Smooth muscle cell (in vitro differentiated cells): ENCODE data around the gene ARMC12. TPM values are rescaled to one million over a fixed set of nuclear protein-coding genes. Genes with fewer than 3 reads are reported as not detected.
"Not testable (repeated sequence)": the region's sequence is repeated elsewhere in the genome, so short reads cannot be mapped to it uniquely, and the experiment has no call there.

ENCODE experiments used
- DNase-seq: peaks from one replicate; lab custom pipeline; 2025; ENCODE audit not compliant: unreplicated experiment; lab: John Stamatoyannopoulos, UW
- H2AFZ ChIP-seq: fragments of 200-600 bp; sonication (generic); 2 replicates; pipeline ENCODE4 v1.6.0; 2016; ENCODE audit warnings: antibody characterized with exemption, low read depth, mild to moderate bottlenecking
- H3F3A ChIP-seq: fragments of 200-600 bp; sonication (generic); 2 replicates; pipeline ENCODE4 v1.6.0; 2017; ENCODE audit warnings: antibody characterized with exemption, low read depth
- H3K27ac ChIP-seq: fragments of 200-600 bp; sonication (generic); 2 replicates; pipeline ENCODE4 v1.5.1; 2016; ENCODE audit warnings: low read depth, mild to moderate bottlenecking
- H3K27me3 ChIP-seq: fragments of 200-600 bp; sonication (generic); 2 replicates; pipeline ENCODE4 v1.6.1; 2016; ENCODE audit warnings: low read depth, mild to moderate bottlenecking
- H3K36me3 ChIP-seq: fragments of 200-600 bp; sonication (generic); 2 replicates; pipeline ENCODE4 v1.5.1; 2016; ENCODE audit warnings: low read depth
- H3K4me1 ChIP-seq: fragments of 200-600 bp; sonication (generic); 2 replicates; pipeline ENCODE4 v1.5.1; 2016; ENCODE audit warnings: low read depth
- H3K4me2 ChIP-seq: fragments of 200-600 bp; sonication (generic); 2 replicates; pipeline ENCODE4 v1.6.0; 2016; ENCODE audit warnings: mild to moderate bottlenecking
- H3K4me3 ChIP-seq: fragments of 200-600 bp; sonication (generic); 2 replicates; pipeline ENCODE4 v1.5.1; 2016; ENCODE audit warnings: mild to moderate bottlenecking
- H3K79me2 ChIP-seq: fragments of 200-600 bp; sonication (generic); 2 replicates; pipeline ENCODE4 v1.6.0; 2016; ENCODE audit warnings: low read depth, mild to moderate bottlenecking
- H3K9ac ChIP-seq: fragments of 200-600 bp; sonication (generic); 2 replicates; pipeline ENCODE4 v1.6.0; 2016; ENCODE audit warnings: low read depth
- H3K9me3 ChIP-seq: fragments of 200-600 bp; sonication (generic); replicated peaks from 2 replicates; pipeline ENCODE4 v1.5.1; 2016; ENCODE audit warnings: low read depth
- H4K20me1 ChIP-seq: fragments of 200-600 bp; sonication (generic); 2 replicates; pipeline ENCODE4 v1.6.0; 2016; ENCODE audit warnings: low read depth
- WGBS: methylation state at CpG from one replicate; pipeline ENCODE4 v1.1.7; 2016; ENCODE audit warnings: low lambda C conversion rate; 5-methylcytosine and 5-hydroxymethylcytosine counted together
- polyA plus RNA-seq: library from polyadenylated mRNA; unstranded; fragments of >200 nt; fragmentation: Nextera tagmentation; extraction: Ambion mirVana; gene quantifications from 2 replicates; pipeline ENCODE4 v1.2.1, GENCODE V29; 2016
- total RNA-seq: library from RNA; depleted of rRNA; stranded (reverse); fragments of >200 nt; gene quantifications from 2 replicates; pipeline ENCODE4 v1.2.3, GENCODE V29; 2014
- TF ChIP-seq, protein P1 (sequence below): fragments of 200-600 bp; sonication (generic); IDR thresholded peaks from 2 replicates; pipeline ENCODE4 v1.5.1; 2017; ENCODE audit warnings: borderline replicate concordance, mild to moderate bottlenecking, antibody characterized with exemption; ENCODE audit not compliant: insufficient read depth, poor library complexity, severe bottlenecking

ARMC12 gene
- total and polyA plus RNA-seq, 2 experiments from 2014 or later = 3.5 TPM; not detected in 1

GRCh38 chr6:35690484-35690883 is 46.3 kb upstream of the ARMC12 start:
- H3K4me3 ChIP-seq = no peak overlapping the region
- H3K4me2 ChIP-seq = no peak overlapping the region
- H3K9ac ChIP-seq = no peak overlapping the region
- no peaks in the 10 kb centered on the region for H3F3A ChIP-seq
- H3K4me1 ChIP-seq = peaks cover 11% of the 10 kb centered on the region
- no peaks in the 10 kb centered on the region for H4K20me1 ChIP-seq
- H3K27ac ChIP-seq = no peak overlapping the region
- TF ChIP-seq, protein P1, sequence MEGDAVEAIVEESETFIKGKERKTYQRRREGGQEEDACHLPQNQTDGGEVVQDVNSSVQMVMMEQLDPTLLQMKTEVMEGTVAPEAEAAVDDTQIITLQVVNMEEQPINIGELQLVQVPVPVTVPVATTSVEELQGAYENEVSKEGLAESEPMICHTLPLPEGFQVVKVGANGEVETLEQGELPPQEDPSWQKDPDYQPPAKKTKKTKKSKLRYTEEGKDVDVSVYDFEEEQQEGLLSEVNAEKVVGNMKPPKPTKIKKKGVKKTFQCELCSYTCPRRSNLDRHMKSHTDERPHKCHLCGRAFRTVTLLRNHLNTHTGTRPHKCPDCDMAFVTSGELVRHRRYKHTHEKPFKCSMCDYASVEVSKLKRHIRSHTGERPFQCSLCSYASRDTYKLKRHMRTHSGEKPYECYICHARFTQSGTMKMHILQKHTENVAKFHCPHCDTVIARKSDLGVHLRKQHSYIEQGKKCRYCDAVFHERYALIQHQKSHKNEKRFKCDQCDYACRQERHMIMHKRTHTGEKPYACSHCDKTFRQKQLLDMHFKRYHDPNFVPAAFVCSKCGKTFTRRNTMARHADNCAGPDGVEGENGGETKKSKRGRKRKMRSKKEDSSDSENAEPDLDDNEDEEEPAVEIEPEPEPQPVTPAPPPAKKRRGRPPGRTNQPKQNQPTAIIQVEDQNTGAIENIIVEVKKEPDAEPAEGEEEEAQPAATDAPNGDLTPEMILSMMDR = no peak
- peaks cover 11% of the 10 kb centered on the region for H3K27me3 ChIP-seq
- 96% methylated on average over 9 of the region's 9 CpGs for WGBS
- no peaks in the 10 kb centered on the region for H3K79me2 ChIP-seq
- no peak overlapping the region for H2AFZ ChIP-seq
- no peak for DNase-seq
- no peaks in the 10 kb centered on the region for H3K9me3 ChIP-seq
- no peaks in the 10 kb centered on the region for H3K36me3 ChIP-seq

- DNase-seq = no peak
- no peaks in the 10 kb centered on the region for H3K9me3 ChIP-seq
- H3K4me1 ChIP-seq = peaks cover 11% of the 10 kb centered on the region
- no peaks in the 10 kb centered on the region for H4K20me1 ChIP-seq
- no peak overlapping the region for H3K27ac ChIP-seq
- no peaks in the 10 kb centered on the region for H3K36me3 ChIP-seq
- 76% methylated on average over 10 of the region's 10 CpGs for WGBS
- TF ChIP-seq, protein P1 = no peak
- H3K27me3 ChIP-seq = peaks cover 11% of the 10 kb centered on the region
- no peak overlapping the region for H3K9ac ChIP-seq
- H2AFZ ChIP-seq = peak overlapping the region; percentile 18
- no peaks in the 10 kb centered on the region for H3F3A ChIP-seq
- no peak overlapping the region for H3K4me2 ChIP-seq
- H3K4me3 ChIP-seq = no peak overlapping the region
- H3K79me2 ChIP-seq = no peaks in the 10 kb centered on the region
Measured at GRCh38 chr6:35691027-35691824, 45.6 kb upstream of the ARMC12 start.

GRCh38 chr6:35694462-35694861 is 42.4 kb upstream of the ARMC12 start:
- H3K27ac ChIP-seq = no peak overlapping the region
- H2AFZ ChIP-seq = no peak overlapping the region
- no peak overlapping the region for H3K4me2 ChIP-seq
- WGBS = 83% methylated on average over 2 of the region's 2 CpGs
- no peaks in the 10 kb centered on the region for H3K27me3 ChIP-seq
- no peak for DNase-seq
- H3F3A ChIP-seq = no peaks in the 10 kb centered on the region
- no peaks in the 10 kb centered on the region for H3K79me2 ChIP-seq
- H3K9ac ChIP-seq = no peak overlapping the region
- no peaks in the 10 kb centered on the region for H3K36me3 ChIP-seq
- TF ChIP-seq, protein P1 = no peak
- no peaks in the 10 kb centered on the region for H4K20me1 ChIP-seq
- no peak overlapping the region for H3K4me3 ChIP-seq
- no peaks in the 10 kb centered on the region for H3K4me1 ChIP-seq
- no peaks in the 10 kb centered on the region for H3K9me3 ChIP-seq

GRCh38 chr6:35698430-35698829 is 38.4 kb upstream of the ARMC12 start:
- H4K20me1 ChIP-seq, H3K36me3 ChIP-seq, DNase-seq, H3K9ac ChIP-seq, H3K79me2 ChIP-seq, H3K27me3 ChIP-seq, H3K9me3 ChIP-seq, H3K27ac ChIP-seq, H3F3A ChIP-seq, H3K4me3 ChIP-seq, H3K4me1 ChIP-seq, H2AFZ ChIP-seq, H3K4me2 ChIP-seq: not testable (repeated sequence)
- 91% methylated on average over 7 of the region's 7 CpGs for WGBS
